Activated CD8-positive, alpha-beta memory T cell treated with anti-CD3 and anti-CD28 coated beads, Interleukin-2, amount 50 U/mL, for 1 hour (primary cell): Measurements from ENCODE around the gene GP9.
"Not testable (repeated sequence)": the region's sequence is repeated elsewhere in the genome, so short reads cannot be mapped to it uniquely, and the experiment has no call there.

Source experiments
- DNase-seq: peaks from one replicate; pipeline ENCODE4 v3.0.0-alpha.2; 2020; ENCODE audit errors: extremely low read depth

The GP9 gene

GRCh38 chr3:129050556-129051295 lies 9.9 kb upstream of the GP9 start:
- no peak for DNase-seq

- no peak for DNase-seq
Observed at GRCh38 chr3:129051871-129052340, 8.7 kb upstream of the GP9 start.

- DNase-seq = no peak
Observed at GRCh38 chr3:129052675-129053074, 7.9 kb upstream of the GP9 start.

GRCh38 chr3:129054605-129055104 lies 5.9 kb upstream of the GP9 start:
- DNase-seq = no peak

GRCh38 chr3:129056451-129057173 lies 4.0 kb upstream of the GP9 start:
- DNase-seq = no peak

GRCh38 chr3:129057249-129057648 lies 3.3 kb upstream of the GP9 start:
- DNase-seq = no peak

GRCh38 chr3:129058441-129059200 lies 2.0 kb upstream of the GP9 start:
- no peak for DNase-seq

GRCh38 chr3:129059311-129059958 lies 1.1 kb upstream of the GP9 start:
- DNase-seq = no peak

GRCh38 chr3:129061023-129061887 lies 676 bp downstream of the GP9 start:
- DNase-seq = no peak

- DNase-seq = no peak
Observed at GRCh38 chr3:129061888-129062834, 1.6 kb downstream of the GP9 start.

- no peak for DNase-seq
Observed at GRCh38 chr3:129063091-129063640, 2.6 kb downstream of the GP9 start.

GRCh38 chr3:129063841-129064482 lies 3.4 kb downstream of the GP9 start:
- DNase-seq = no peak

GRCh38 chr3:129065016-129065719 lies 4.6 kb downstream of the GP9 start:
- DNase-seq = no peak

- DNase-seq = no peak
Observed at GRCh38 chr3:129065720-129066073, 5.1 kb downstream of the GP9 start.

- DNase-seq = not testable (repeated sequence)
Observed at GRCh38 chr3:129067719-129068118, 7.1 kb downstream of the GP9 start.

GRCh38 chr3:129068291-129068886 lies 7.8 kb downstream of the GP9 start:
- DNase-seq = no peak

GRCh38 chr3:129069313-129070085 lies 8.9 kb downstream of the GP9 start:
- not testable (repeated sequence) for DNase-seq
